ENCODE data around the gene PNLIPRP2.

- TF ChIP-seq, protein P1, sequence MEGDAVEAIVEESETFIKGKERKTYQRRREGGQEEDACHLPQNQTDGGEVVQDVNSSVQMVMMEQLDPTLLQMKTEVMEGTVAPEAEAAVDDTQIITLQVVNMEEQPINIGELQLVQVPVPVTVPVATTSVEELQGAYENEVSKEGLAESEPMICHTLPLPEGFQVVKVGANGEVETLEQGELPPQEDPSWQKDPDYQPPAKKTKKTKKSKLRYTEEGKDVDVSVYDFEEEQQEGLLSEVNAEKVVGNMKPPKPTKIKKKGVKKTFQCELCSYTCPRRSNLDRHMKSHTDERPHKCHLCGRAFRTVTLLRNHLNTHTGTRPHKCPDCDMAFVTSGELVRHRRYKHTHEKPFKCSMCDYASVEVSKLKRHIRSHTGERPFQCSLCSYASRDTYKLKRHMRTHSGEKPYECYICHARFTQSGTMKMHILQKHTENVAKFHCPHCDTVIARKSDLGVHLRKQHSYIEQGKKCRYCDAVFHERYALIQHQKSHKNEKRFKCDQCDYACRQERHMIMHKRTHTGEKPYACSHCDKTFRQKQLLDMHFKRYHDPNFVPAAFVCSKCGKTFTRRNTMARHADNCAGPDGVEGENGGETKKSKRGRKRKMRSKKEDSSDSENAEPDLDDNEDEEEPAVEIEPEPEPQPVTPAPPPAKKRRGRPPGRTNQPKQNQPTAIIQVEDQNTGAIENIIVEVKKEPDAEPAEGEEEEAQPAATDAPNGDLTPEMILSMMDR (IDR thresholded peaks at IDR 0.05): no peak
- TF ChIP-seq POLR2A (IDR thresholded peaks at IDR 0.05) (no peak), EP300 (IDR thresholded peaks at IDR 0.05) (no peak)
Measured at GRCh38 chr10:116655568-116655967, 34.8 kb downstream of the PNLIPRP2 start.

Measured in tibial nerve (tissue), 4 donors.